ENCODE results near the gene GSTO1.

GSTO1 gene

DNA sequence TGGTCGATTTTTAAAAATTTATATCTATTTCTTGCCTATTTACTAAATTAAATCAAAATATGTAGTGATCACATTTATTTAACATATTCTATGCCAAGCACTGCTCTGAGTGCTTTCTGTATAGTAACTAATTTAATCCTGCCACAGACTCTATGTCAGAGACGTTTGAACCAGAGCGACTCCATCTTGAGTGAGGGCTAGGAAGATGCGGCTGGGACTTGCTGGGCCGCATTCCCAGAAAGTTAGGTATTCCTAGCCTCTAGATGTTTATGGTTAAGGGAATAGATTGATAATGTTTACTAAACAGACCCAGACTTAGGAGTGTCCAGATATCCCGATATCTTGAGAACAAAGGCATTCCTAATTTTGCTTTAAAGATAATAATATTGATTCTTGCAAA lies 3.2 kb upstream of the GSTO1 start:
- DNase-seq = no peak

DNA sequence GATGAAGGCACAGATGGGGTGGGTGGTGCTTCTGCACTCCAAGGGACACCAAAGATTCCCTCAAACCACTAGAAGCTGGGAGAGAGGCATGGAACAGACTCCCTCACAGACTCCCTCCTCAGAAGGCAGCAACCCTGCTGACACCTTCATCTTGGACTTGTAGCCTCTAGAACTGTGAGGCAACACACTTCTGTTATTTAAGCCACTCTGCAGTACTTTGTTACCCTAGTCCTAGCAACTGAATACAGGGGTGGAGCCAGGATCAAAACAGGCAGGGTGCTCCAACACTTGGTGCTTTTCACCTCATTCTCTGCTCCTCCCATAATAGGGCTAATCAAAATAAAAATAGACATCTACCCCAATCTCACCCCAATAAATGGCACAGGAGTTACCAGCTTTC lies 2.3 kb upstream of the GSTO1 start:
- DNase-seq = no peak

DNA sequence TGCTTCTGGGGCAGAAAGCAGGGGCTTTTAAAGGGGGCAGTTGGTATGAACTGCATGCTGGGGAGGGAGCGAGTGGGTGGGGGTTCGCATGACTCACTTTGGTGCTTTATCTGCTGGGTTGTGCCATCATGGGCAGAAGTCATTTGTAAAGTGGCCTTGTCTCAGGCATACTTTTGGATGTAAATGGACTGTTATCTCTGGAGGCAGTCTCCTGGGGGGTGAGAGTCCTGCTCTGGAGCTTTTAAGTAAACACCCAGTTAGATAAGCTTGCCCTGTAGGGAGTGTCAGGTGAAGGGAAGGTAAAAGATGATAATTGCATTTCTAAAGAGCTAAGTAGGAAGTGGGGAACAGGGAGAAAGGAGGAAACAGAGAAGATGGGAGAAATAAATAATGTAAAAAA lies 1.6 kb upstream of the GSTO1 start:
- no peak for DNase-seq

DNA sequence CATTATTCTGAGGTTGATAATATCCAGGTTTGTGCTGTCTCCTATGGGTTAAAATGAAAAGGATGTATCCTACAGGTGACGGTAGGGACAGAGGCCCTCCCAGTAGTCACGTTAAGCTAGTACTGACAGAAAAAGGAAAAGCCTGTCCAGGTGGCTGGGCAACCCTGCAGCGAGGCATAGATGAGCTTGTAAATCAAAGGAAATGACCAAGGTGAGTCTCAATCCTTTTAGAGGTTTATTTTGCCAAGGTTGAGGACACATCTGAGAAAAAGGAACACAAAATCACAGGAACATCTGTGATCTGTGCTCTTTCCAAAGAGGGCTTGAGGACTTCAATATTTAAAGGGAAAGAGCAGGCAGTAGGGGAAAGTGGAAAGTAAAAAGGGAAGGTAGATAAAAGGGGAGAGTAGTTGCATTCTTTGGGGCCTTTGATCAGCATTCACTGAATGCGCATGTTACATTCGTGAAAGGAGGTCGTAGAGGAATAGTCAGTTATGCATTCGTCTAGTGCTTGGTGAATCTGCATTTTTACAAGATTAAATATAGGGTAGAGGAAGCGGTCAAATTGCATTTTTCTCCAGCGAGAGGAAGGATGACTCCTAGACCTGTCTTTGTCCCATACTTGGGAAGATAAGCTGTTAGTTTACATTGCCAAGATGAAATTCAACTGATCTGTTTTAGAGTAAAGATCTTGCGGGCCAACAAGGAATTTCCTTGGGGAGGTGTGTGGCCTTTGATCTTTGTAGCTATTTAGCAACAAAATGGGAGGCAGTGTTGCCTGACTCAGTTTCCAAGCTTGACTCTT lies 884 bp upstream of the GSTO1 start:
- DNase-seq = no peak

DNA sequence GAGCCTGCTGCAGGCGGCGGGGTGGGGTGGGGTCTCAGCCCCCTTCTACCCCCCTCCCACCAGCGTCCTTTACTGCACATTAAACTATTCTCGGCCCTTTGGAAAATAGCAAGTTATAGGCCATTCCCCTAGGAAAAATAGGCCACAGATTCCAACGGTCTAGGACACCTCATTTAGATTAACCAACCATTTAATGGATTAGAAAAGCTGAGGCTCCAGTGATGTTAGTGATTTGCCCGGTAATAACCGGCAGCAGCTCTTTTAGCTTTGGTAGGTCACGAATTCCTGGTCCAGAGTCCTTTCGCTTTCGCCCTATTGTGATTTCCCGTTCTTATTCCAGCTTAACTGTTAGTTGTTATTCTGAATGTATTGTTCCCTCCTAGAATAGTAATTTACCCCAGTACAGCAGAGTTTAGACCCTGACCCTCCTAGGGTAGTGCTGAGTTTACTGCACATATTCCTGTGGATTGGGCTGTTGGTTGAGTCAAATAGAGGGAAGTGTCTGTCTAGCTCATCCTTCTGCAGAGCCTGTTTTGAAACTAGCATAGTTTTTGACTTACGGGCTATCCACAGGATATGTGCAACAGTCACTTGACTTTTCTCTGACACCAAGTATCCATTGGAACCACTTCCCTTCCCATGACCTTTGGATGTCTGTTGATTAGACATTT lies 754 bp downstream of the GSTO1 start:
- no peak for DNase-seq

DNA sequence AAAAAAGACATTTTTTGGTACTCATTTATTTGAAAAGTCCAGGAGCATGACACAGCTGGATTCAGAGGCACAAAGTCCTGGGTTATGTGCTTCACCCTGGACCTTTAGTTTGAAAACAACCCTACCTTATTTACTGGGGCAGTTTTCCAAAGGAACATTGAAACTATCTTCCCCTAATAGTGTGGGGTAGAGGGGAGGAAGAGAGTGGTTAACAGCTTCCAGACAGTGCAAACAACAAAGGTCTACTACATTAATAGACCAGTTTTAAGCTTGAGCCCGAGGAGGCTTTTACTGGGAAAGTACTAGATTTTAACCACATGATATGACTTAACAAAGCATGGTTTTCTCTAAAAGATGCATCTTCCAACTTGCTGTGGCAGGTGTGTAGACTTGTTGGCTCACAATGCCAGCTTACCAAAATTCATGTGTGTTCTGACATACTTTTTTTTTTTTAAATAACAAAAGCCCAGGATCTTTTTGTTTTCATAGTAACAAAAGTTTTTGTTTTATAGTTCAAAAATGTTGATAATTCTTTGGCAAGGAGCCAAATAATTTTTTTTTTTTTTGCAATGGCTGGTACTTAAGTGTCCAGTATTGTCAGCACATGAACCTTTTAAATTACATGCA lies 1.8 kb downstream of the GSTO1 start:
- no peak for DNase-seq

DNA sequence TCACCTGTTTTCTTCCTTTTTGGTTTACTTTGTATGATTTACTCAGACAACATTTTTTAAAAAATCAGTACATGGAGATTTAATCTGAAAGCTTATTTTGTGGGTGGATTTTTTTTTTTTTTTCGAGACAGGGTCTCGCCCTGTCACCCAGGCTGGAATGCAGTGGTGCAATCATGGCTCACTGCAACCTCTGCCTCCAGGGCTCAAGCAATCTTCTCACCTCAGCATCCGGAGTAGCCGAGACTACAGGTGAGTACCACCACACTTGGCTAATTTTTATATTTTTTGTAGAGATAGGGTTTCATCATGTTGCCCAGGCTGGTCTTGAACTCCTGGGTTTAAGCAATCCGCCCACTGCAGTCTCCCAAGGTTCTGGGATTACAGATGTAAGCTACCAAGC lies 2.5 kb downstream of the GSTO1 start:
- DNase-seq = no peak

DNA sequence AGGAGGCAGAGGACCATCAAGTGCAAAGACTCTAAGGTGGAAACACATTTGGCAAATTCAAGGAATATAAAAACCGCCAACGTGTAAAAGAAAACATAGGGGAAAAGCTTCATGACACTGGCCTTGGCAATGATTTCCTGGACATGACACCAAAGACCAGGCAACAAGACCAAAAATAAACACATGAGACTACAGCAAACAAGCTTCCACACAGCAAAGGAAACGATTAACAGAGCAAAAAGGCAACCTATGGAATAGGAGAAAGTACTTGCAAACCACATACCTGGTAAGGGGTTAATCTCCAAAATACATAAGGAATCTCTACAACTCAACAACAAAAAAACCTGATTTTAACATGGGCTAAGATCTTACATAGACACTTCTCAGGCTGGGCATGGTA lies 3.5 kb downstream of the GSTO1 start:
- no peak for DNase-seq

DNA sequence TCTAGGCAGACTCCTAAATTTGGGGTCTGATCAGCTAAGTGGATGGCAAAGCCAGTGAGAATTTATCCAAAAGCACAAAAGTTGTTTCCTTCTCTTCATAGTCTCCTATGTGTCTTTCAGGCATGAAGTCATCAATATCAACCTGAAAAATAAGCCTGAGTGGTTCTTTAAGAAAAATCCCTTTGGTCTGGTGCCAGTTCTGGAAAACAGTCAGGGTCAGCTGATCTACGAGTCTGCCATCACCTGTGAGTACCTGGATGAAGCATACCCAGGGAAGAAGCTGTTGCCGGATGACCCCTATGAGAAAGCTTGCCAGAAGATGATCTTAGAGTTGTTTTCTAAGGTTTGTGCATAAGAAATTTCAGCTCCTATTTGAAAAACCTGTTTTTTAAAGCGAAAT lies 4.8 kb downstream of the GSTO1 start:
- no peak for DNase-seq

DNA sequence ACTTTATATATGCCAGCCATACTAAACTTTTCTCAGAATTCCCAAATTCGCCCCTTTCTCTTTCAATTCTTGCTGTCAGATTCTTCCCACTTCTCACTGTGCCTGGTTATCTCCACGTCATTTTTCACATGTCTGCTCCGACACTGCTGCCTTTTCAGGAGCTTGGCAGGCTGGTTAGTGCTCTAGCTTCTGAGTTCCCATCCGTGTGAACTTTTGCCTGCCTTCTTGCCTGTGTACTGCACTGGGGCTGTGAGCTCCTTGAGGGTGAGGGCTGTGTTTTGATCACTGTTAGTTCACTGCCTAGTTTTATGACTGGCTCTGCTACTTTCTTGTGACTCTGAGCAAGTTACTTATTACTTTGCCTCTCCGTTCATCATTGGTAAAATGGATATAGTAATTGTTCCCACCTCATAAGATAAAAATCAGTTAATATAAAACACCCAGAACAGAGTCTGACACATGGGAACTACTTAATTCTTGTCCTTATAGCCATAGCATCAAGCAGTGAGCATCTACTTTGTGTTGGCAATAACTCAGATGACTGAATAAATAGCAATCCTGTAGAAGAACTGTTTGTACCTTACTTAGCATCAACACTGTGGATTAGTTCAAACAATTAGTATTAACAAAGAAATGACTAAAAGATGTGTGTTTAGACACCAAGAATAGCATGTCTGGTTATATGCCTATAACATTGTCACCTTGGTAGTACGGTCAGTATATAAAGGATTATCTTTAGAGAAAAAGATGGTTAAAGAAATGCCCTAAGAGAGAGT lies 5.5 kb downstream of the GSTO1 start:
- no peak for DNase-seq

DNA sequence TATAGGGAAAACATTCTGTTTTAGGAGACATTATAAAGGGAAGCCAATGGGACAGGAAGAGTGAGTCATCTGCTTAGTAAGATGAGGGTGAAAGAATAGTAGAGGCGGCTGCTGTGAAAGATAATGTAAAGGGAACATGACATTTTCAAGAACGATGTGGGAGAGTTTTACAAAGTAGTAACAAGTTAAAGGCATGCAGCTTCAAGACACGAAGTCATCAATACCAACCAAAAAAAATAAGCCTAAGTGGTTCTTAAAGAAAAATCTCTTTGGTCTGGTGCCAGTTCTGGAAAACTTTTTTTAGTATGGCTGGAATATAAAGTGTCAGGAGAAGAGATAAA lies 6.1 kb downstream of the GSTO1 start:
- no peak for DNase-seq

DNA sequence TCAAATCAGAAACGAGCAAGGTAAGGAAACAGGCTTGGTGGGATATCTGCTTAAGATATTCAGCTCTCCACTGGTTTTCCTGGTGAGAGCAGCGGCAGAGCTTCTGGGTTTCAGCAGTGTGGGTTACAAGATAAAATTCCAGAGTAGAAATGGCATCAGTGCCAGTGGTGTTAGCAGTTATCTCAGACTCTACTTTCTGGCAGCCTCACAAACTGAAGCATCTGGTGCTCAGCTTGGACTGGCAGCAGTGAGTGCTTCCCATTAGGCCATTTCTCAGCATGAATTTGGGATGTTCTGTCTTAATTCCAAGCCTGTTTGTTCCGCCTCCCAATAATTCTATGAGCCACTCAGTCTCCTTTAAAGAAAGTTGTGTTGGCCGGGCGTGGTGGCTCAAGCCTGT lies 7.4 kb downstream of the GSTO1 start:
- no peak for DNase-seq

DNA sequence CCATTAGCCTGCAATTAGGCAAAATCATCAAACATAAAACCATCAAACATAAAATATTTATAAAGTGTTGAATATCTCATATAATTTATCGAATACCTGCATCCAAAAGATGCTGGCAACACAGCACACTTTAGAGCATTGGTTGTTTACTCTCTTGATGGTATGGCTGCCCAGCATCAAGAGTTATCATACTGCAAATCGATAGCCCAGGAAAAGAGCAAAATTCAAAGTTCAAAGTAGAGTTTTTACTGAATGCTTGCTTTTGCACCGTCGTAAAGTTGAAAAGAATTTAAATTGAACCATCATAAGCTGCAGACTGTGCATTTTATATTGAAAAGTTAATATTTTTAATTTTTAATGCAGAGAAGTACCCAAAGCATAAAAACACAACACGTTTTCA lies 10.1 kb downstream of the GSTO1 start:
- DNase-seq = no peak

DNA sequence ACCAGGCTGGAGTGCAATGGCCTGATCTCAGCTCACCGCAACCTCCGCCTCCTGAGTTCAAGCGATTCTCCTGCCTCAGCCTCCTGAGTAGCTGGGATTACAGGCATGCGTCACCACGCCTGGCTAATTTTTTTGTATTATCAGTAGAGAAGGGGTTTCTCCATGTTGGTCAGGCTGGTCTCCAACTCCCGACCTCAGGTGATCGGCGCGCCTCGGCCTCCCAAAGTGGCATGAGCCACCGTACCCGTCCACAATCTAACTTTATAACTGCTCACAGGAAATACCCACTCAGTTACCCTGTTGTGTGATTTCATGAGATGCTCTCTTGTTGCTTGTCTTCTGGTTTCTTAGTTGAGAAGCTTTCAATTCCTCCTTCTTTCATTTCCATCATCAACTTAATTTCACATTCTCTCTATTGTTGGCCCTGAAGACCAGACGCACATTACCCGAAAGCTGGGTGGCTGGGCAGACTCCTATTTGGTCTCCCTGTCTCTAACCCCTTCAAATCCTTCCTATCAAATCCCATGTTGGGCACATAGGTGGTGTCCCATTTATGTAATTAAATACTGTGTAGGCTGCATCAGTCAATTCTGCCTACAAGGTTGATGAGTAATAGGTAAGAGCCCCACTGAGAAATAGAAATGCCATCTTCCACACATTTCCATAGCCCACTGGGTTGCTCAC lies 13.2 kb downstream of the GSTO1 start:
- no peak for DNase-seq

DNA sequence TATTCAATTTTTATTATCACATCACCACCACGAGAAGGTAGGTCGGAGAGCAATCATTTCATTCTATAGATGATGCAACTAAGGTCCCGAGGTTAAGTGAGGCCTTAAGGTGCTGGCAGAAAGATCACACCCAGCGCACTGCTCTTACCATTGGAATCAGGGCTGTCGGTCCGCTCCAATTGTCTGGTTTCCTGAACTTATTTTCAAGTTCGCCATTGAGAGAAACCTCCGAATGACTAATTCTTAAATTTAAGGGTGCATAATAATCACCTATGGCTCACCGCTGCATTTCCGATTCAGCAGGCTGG lies 13.7 kb downstream of the GSTO1 start:
- no peak for DNase-seq

DNA sequence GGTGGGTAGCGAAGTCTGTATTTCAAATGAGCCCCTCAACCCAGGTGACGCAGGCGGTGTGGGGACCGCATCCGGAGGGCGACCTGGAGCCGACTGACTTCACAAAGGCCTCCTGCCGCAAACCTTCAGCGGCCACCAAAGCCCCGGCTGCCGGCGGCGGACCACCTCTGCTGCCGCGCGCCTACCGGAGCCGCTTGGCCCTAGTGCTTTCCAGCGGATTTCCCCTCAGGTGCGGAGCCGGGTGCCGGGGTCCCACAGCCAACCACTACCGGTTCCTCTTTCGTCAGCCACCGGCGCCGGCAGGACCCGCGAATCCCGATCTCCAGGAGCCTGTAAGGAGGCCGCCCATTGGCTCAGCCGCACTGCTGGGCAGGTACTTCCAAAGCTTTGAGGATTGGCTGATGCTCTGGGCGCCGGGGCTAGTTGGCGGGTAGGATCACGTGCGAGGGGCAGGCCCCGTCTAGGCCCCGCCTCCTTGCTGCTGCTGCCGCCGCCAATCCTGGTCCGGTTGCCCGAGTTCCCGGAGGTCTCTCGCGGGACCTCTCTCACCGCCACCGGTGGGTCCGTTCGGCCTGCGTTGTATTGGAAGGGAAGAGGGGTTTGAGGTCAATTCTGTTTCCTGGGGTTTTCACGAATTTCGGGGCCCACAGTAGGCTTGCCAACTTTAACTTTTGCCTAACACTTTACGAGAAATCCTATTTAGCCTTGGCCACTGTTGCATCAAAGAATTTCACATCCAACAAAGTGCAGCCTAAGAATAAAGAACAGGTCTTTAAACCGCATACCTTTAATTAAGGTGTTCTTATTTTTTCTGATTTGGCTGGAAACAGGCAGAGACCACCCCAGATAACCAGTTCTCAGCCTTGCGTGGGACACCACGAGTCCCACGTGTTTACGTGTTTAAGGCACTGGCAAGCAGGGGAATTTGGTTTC lies 14.3 kb downstream of the GSTO1 start, which contains the start of gene GSTO2:
GSTO2 (plus strand) TSS at position 472 of the 933 bp plus-strand sequence. CDS start 5,732 bp downstream, outside the sequence.
- DNase-seq = no peak

DNA sequence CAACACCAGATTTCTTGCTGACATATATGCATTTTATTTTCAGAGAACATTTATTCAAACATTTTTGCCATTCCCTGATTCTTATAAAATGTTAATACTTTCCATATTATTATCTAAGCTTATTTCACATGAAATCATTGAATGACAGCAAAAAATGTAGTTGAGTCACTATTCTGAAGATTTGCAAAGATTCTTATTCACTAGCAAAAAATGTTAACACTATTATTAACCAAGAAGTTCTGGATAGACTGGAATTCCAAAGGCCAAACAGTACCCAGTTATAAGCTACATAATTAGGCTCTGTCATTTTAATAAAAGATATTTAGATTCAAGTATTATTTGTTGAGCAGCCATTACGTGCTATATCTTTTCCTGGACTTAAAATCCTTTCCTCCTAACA lies 18.6 kb downstream of the GSTO1 start:
- no peak for DNase-seq

DNA sequence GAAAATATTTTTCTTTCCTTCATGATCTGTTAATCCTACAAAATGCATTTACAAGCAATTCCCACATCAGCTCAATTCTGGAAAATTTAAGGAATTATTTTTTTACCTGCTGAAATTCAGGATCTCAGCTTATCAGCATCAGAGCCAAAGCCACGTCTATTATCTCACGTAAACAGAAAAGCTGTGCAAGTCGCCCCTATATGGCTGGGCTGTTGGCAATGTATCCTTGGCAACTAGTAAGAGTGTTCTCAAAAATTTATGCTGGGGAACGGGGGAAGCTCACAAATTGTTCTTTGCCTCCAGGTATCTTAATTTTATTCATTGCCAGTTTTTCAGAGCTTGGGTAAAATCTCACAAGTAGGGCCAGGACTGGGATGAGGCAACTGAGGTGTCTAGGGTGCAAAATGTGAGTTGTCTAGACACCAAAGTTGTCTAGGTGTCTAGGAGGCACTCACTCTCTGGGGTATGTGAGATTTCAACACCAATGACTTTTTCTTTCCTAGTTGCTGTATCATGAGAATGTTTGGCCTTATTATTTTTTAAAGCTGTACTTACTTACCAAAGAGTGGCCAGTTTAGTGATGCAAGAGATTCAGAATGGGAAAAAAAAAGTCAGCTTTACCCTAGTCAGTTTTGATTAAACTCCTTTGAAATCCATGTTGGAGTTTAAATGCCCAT lies 19.3 kb downstream of the GSTO1 start:
- DNase-seq = no peak

DNA sequence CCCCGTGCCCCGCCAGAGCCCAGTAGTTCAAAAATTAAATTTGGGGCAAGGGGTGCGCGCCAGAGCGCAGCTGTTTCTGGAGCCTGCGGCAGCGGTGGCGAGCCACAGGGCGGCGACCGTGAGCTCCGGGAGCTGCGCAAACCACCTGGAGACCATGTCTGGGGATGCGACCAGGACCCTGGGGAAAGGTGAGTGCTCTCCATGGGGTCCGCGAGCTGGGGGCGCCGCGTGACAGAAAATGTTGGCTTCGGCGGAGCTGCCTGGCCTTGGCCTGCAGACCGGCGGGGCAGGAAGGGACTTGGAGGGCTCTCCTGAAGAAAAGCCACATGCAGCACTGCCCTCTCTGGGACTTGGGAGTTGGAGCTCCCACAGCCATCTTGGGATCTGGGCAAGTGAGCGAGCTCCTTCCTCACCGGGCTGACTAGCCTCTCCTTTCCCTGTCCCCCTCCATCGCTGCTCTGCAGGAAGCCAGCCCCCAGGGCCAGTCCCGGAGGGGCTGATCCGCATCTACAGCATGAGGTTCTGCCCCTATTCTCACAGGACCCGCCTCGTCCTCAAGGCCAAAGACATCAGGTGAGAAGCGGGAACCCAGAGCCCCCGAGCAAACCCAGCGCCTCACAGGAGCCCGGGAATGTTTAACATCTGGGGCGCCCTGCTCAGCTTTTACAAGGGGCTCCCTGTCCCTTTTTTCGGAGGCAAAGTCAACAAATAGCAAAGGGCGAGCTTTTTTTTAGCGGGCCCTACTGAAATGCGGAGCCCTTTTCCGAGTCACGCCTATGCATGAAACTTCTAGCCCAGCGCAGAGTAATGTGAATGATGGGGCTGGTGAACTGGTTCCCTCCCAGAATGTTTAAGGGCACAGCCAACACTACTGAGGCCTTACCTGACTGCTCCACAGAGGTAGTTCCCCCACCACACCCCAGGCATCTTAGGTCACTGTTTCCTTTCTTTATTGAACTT lies 20.4 kb downstream of the GSTO1 start:
- DNase-seq = no peak

DNA sequence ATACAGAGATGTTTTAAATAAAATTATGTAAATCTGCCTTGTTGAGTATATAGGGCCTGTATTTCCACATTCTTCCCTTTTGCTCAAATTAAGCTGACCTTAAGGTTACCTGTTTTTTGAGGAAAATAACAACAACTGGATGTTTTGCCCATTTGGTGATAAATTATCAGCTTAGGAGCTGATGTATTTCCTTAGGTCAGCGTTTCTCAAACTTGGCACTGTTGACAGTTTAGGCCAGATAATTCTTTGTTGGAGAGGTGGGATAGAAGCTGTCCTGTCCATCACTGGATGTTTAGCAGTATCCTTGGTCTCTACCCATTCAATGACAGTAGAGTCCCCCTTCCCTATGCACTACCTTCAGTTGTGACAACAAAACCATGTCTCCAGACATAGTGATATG lies 21.5 kb downstream of the GSTO1 start:
- no peak for DNase-seq

Measured in amniotic stem cell (primary cell).